ENCODE results near the gene ZSWIM1.
A peak's percentile ranks its signal among the peaks of the same experiment; 100 is the strongest.

The ZSWIM1 gene

DNA sequence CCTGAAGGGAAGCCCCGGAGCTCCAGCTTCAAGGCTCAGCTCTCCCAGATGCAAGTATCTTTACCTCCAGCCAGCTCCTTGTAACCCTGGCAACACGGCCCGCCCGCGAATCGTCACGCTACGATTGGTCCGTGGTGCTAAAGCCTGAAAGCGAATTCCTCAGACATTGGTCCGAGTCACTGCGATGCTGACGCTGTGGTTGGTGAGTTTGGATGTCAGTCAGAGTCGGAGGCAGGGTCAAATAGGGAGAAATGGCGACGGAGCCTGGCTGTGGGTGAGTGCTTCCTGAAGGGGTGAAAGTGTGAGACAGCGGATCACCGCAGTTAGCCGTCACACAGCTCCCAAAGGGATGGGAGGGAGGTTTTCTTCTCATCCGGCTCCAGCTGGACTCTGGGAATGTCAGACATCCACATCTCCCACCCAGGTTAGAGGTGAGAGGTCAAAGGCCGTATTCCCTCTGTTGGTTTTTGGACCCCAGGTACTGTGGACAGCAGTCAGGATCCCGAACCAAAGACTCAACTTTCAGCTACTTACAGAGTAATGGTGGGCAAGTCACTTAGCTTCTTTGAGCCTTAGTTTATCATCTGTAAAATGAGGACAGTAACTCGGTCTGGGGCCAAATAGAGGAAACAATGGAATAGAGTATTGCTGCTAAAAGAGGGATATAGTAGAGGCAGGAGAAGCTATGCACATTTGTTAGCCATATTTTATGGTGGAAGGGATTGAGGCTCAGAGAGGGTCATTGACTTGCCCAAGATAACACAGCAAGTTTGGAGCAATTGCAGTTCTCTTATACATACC is at the start of gene ZSWIM1:
ZSWIM1 (plus strand) TSS at position 240 of the 801 bp plus-strand sequence. CDS start 1,366 bp downstream, outside the sequence.
- Histone ChIP-seq H3K27me3 (ENCODE audit: control insufficient read depth, insufficient read depth, low read length) (no peaks in the 10 kb centered on the region), H3K9ac (ENCODE audit: low read length) (peak within 1 kb of the TSS; percentile 92), H3K9me3 (ENCODE audit: control insufficient read depth, low read length) (no peaks in the 10 kb centered on the region), H3K4me1 (ENCODE audit: control insufficient read depth, insufficient read depth, low read length) (no peaks in the 10 kb centered on the region), H3K4me3 (ENCODE audit: low read length) (peak within 1 kb of the TSS; percentile 89), H3K36me3 (ENCODE audit: control insufficient read depth, insufficient read depth, low read length) (peaks cover 16% of the 10 kb centered on the region)

DNA sequence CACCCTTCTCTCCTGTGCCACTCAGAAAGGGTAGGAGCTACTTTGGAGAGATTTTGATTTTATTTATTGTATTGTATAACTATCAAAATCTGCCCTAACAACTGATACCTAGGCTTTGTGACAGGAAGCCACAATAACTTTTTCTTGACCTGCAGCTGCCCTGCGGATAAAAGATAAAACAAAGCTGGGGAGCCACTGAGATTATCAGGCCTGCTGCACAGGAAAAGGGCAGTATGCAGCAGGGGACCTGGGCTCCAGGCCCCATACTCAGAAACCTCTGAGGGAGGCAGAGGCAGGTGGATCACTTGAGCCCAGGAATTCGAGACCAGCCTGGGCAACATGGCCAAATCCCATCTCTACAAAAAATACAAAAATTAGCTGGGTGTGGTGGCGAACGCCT is 48.4 kb upstream of the ZSWIM1 start:
- H3K4me1 ChIP-seq (ENCODE audit: control insufficient read depth, insufficient read depth, low read length), result peaks cover 24% of the 10 kb centered on the region
- no peaks in the 10 kb centered on the region for H3K9me3 ChIP-seq (ENCODE audit: control insufficient read depth, low read length)
- no peak overlapping the region for H3K4me3 ChIP-seq (ENCODE audit: low read length)
- H3K27me3 ChIP-seq (ENCODE audit: control insufficient read depth, insufficient read depth, low read length), result no peaks in the 10 kb centered on the region
- H3K36me3 ChIP-seq (ENCODE audit: control insufficient read depth, insufficient read depth, low read length), result no peaks in the 10 kb centered on the region
- no peak overlapping the region for H3K9ac ChIP-seq (ENCODE audit: low read length)

DNA sequence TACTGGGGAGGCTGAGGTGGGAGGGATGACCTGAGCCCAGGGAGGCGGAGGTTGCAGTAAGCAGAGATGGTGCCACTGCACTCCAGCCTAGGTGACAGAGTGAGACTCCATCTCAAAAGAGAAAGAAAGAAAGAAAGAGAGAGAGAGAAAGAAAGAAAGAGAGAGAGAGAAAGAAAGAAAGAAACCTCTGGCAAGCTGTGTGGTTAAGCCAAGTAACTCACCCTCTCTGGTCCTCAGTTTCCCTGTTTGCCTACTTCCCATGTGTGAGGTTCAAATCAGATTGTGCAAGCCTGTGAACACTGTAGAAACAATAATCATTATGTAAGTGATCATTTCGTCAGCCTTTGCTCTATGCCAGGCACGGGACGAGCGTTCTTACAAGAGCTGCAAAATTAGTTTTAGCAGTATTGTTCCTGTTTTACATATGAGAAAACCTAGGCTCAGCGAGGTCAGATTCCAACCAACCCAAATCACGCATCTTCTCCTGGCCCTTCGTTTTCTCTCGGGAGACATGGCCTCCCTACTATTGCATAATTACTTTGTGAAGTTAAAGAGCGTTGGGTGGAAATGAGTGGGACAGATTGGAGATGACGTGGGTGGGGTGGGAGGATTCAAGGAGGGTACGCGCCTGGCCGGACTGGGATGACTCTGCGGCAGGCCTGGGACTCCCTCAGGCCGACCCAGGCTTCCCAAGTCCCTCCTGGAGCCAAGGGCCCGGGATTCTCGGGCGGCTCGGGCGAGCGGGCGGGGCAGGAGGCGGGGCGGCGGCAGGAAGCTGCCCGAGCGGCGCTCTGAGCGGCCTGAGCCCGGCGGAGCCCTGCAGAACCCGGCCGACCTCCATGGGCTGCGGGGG is 47.8 kb upstream of the ZSWIM1 start, which contains the start of gene SNX21:
SNX21 (plus strand) TSS at position 770 of the 853 bp plus-strand sequence. CDS start 121 bp downstream, outside the sequence.
- Histone ChIP-seq H3K27me3 (ENCODE audit: control insufficient read depth, insufficient read depth, low read length) (no peaks in the 10 kb centered on the region), H3K4me1 (ENCODE audit: control insufficient read depth, insufficient read depth, low read length) (peaks cover 24% of the 10 kb centered on the region), H3K4me3 (ENCODE audit: low read length) (peak within 1 kb of the TSS; percentile 32), H3K9ac (ENCODE audit: low read length) (peak within 1 kb of the TSS; percentile 79), H3K9me3 (ENCODE audit: control insufficient read depth, low read length) (no peaks in the 10 kb centered on the region), H3K36me3 (ENCODE audit: control insufficient read depth, insufficient read depth, low read length) (no peaks in the 10 kb centered on the region)

DNA sequence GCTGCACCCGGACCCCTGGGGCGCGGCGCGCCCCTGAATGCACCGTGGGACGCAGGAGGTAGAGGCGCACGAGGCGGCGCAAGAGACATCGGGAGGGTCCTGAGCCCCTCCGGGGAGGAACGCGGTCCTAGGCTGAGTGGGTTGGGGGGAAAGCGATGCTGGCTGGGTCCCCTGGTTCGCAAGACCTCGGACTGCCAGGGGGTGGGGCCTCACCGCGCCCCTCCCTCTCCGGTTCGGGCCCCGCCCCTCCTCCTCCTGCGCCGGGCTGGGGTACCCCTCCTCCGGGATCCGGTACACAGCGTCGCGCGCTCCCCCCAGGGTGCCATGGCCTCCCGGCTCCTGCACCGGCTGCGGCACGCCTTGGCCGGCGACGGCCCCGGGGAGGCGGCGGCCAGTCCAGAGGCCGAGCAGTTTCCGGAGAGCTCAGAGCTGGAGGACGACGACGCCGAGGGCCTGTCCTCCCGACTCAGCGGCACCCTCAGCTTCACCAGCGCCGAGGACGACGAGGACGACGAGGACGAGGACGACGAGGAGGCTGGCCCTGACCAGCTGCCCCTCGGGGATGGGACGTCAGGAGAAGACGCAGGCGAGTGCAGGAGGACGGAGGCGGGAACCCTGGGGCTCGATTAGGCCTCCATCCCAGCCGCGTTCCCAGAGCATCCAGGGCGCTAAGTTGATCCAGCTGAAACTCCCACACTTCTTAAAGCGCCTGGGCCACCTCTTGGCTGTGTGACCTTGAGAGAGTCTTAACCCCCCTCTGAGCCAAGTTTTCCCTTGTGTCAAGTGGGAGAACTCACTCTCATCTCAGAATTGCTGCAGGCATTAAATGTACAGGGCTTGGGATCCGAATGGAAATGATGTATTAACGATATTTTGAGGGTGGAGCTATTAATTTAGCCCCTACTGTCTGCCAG is 46.9 kb upstream of the ZSWIM1 start:
- Histone ChIP-seq H3K27me3 (ENCODE audit: control insufficient read depth, insufficient read depth, low read length) (no peaks in the 10 kb centered on the region), H3K4me3 (ENCODE audit: low read length) (peak overlapping the region; percentile 32), H3K9me3 (ENCODE audit: control insufficient read depth, low read length) (no peaks in the 10 kb centered on the region), H3K4me1 (ENCODE audit: control insufficient read depth, insufficient read depth, low read length) (peaks cover 24% of the 10 kb centered on the region), H3K36me3 (ENCODE audit: control insufficient read depth, insufficient read depth, low read length) (no peaks in the 10 kb centered on the region), H3K9ac (ENCODE audit: low read length) (peak overlapping the region; percentile 79)

DNA sequence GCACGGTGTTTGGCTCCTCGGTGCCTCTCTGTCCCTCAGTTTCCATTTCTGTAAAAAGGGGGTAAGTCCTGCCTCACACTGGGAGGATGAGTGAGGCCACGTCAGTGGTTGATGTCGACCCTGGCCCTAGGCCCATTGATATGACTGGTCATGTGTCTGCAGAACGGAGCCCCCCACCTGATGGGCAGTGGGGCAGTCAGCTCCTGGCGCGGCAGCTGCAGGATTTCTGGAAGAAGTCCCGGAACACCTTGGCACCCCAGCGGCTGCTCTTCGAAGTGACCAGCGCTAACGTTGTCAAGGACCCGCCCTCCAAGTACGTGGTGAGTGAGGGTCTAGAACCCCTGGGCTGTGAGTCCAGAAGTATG is 46.2 kb upstream of the ZSWIM1 start:
- Histone ChIP-seq H3K36me3 (ENCODE audit: control insufficient read depth, insufficient read depth, low read length) (no peaks in the 10 kb centered on the region), H3K9ac (ENCODE audit: low read length) (peak overlapping the region; percentile 79), H3K27me3 (ENCODE audit: control insufficient read depth, insufficient read depth, low read length) (no peaks in the 10 kb centered on the region), H3K4me3 (ENCODE audit: low read length) (no peak overlapping the region), H3K4me1 (ENCODE audit: control insufficient read depth, insufficient read depth, low read length) (peaks cover 24% of the 10 kb centered on the region), H3K9me3 (ENCODE audit: control insufficient read depth, low read length) (no peaks in the 10 kb centered on the region)

DNA sequence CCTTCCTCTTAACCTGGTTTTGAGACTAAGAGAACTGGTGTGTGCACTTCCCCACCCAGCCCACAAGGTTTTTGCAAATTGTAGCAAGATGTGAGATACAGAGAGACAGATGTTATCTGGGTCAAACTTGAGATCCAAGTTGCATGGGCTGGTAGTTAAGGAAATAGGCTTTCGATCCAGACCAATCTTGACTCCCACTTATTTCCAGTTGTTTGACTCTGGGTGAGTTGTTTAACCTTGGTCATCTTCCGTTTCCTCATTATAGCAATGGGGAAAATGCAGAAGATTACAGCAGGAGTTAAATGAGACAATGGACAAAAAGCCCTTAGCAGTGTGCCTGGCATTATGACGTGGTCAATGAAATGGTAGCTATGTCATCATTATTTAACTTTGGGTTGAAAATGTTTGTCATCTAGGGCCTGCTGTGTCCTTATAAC is 45.7 kb upstream of the ZSWIM1 start:
- no peak overlapping the region for H3K9ac ChIP-seq (ENCODE audit: low read length)
- H3K36me3 ChIP-seq (ENCODE audit: control insufficient read depth, insufficient read depth, low read length), result no peaks in the 10 kb centered on the region
- H3K4me3 ChIP-seq (ENCODE audit: low read length), result no peak overlapping the region
- no peaks in the 10 kb centered on the region for H3K27me3 ChIP-seq (ENCODE audit: control insufficient read depth, insufficient read depth, low read length)
- no peaks in the 10 kb centered on the region for H3K9me3 ChIP-seq (ENCODE audit: control insufficient read depth, low read length)
- H3K4me1 ChIP-seq (ENCODE audit: control insufficient read depth, insufficient read depth, low read length), result peaks cover 24% of the 10 kb centered on the region

DNA sequence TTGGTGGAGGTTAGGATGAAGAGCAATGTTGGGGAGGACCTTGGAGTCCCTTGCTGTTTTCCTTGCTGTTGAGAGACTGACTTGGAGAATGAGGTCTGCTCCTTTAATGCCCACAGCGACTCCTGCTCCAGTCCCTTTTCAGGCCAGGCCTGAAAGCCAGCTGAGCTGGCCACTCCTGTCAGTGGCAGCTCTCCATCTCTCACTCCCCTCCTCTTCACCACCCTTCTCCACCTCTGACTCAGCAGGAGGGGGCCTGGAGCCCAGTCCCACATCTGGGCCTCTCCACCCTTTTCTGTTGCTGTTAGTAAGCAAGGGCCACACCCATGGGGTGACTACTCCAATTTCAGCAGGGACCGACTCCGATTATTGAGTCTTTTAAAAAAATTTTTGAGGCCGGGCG is 45.2 kb upstream of the ZSWIM1 start:
- peaks cover 24% of the 10 kb centered on the region for H3K4me1 ChIP-seq (ENCODE audit: control insufficient read depth, insufficient read depth, low read length)
- no peaks in the 10 kb centered on the region for H3K9me3 ChIP-seq (ENCODE audit: control insufficient read depth, low read length)
- H3K4me3 ChIP-seq (ENCODE audit: low read length), result no peak overlapping the region
- no peaks in the 10 kb centered on the region for H3K27me3 ChIP-seq (ENCODE audit: control insufficient read depth, insufficient read depth, low read length)
- no peaks in the 10 kb centered on the region for H3K36me3 ChIP-seq (ENCODE audit: control insufficient read depth, insufficient read depth, low read length)
- H3K9ac ChIP-seq (ENCODE audit: low read length), result no peak overlapping the region

DNA sequence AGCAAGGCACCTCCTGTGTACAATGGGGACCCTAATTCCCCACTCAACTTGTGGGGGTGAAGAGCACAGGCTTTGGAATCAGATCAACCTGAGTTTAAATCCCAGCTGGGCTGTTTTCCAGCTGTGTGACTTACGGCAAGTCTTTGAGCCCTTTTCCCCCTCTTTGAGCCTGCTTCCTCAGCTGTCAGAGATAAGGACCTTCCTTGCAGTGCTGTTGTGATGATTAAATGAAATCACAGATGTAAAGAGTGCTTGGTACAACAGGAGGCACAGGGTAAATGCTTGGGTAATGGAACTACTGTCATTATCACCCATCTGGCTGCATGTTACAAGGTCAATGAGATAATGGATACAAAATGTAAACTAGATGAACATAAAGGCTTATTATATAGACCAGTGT is 44.2 kb upstream of the ZSWIM1 start:
- Histone ChIP-seq H3K36me3 (ENCODE audit: control insufficient read depth, insufficient read depth, low read length) (peaks cover 5% of the 10 kb centered on the region), H3K9ac (ENCODE audit: low read length) (no peak overlapping the region), H3K4me3 (ENCODE audit: low read length) (no peak overlapping the region), H3K4me1 (ENCODE audit: control insufficient read depth, insufficient read depth, low read length) (peaks cover 24% of the 10 kb centered on the region), H3K9me3 (ENCODE audit: control insufficient read depth, low read length) (no peaks in the 10 kb centered on the region), H3K27me3 (ENCODE audit: control insufficient read depth, insufficient read depth, low read length) (no peaks in the 10 kb centered on the region)

DNA sequence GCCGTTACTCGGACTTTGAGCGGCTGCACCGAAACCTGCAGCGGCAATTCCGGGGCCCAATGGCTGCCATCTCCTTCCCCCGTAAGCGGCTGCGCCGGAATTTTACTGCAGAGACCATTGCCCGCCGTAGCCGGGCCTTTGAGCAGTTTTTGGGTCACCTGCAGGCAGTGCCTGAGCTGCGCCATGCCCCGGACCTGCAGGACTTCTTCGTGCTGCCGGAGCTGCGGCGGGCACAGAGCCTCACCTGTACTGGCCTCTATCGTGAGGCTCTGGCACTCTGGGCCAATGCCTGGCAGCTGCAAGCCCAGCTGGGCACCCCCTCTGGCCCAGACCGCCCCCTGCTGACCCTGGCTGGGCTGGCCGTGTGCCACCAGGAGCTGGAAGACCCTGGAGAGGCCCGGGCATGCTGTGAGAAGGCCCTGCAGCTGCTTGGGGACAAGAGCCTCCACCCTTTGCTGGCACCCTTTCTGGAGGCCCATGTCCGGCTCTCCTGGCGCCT is 40.3 kb upstream of the ZSWIM1 start:
- Histone ChIP-seq H3K27me3 (ENCODE audit: control insufficient read depth, insufficient read depth, low read length) (no peaks in the 10 kb centered on the region), H3K9me3 (ENCODE audit: control insufficient read depth, low read length) (no peaks in the 10 kb centered on the region), H3K4me1 (ENCODE audit: control insufficient read depth, insufficient read depth, low read length) (peaks cover 8% of the 10 kb centered on the region), H3K4me3 (ENCODE audit: low read length) (no peak overlapping the region), H3K36me3 (ENCODE audit: control insufficient read depth, insufficient read depth, low read length) (peaks cover 26% of the 10 kb centered on the region), H3K9ac (ENCODE audit: low read length) (no peak overlapping the region)

DNA sequence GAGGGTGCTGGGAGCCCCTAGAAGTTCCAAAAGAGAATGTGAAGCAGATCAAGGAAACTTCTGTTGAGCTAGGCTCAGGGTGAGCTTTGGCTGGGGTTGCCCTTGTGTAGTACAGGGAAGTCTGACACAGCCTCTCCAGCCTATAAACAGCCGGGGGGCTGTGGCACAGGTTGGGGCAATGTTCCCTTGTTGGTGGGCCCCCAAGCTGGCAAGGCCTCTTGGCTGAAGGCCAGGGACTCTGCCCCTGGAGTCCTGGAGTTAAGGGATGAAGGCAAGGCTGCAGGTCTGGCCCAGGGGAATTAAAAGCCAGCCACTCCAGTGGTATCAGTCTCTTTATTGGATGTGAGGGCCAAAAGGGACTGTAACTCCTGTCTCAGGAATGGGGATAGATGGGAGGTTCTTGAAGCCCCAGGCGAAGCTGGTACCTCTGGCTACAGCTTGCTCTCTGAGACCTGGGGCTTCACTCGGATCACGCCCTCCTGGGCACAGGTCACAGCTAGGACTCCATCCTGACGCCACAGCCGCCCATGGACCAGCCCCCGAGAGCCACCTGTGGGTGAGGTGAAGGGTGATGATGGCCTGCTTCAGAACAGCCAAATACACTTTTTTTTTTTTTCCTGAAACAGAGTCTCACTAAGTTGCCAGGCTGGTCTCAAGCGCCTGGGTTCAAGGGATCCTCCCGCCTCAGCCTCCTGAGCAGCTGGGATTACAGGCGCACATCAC is 39.5 kb upstream of the ZSWIM1 start:
- Histone ChIP-seq H3K9ac (ENCODE audit: low read length) (no peak overlapping the region), H3K4me1 (ENCODE audit: control insufficient read depth, insufficient read depth, low read length) (peaks cover 5% of the 10 kb centered on the region), H3K27me3 (ENCODE audit: control insufficient read depth, insufficient read depth, low read length) (no peaks in the 10 kb centered on the region), H3K36me3 (ENCODE audit: control insufficient read depth, insufficient read depth, low read length) (peaks cover 26% of the 10 kb centered on the region), H3K9me3 (ENCODE audit: control insufficient read depth, low read length) (no peaks in the 10 kb centered on the region), H3K4me3 (ENCODE audit: low read length) (no peak overlapping the region)

Data from mucosa of stomach (tissue), 1 donor.